NCI-H774 (cell line): Measurements from ENCODE around the gene DVL3.

ENCODE experiments used
- DNase-seq: peaks from one replicate; lab custom pipeline; 2025; lab: John Stamatoyannopoulos, UW

The DVL3 gene

GRCh38 chr3:184176377-184177330 lies 21.5 kb downstream of the DVL3 start:
- no peak for DNase-seq

DNA sequence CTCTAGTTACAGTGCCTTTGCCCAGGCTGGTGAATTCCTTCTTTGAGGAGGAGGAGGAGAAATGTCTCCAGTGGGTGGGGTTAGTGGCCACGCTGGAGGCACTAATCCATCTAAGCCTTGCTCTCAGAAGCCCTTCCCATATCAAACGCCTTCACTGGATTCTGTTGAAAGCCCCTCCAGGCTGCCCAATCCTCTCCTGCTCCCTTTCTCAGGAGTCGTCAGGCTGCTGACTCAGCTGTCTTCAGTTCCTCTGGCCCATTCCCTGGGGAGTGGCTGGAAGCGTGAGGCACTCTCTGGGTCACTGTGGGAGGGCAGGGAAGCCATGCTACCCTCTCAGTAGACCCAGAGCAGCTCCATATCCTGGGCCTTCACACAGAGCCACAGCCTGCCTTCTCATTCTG lies 22.2 kb downstream of the DVL3 start:
- DNase-seq, result no peak

DNA sequence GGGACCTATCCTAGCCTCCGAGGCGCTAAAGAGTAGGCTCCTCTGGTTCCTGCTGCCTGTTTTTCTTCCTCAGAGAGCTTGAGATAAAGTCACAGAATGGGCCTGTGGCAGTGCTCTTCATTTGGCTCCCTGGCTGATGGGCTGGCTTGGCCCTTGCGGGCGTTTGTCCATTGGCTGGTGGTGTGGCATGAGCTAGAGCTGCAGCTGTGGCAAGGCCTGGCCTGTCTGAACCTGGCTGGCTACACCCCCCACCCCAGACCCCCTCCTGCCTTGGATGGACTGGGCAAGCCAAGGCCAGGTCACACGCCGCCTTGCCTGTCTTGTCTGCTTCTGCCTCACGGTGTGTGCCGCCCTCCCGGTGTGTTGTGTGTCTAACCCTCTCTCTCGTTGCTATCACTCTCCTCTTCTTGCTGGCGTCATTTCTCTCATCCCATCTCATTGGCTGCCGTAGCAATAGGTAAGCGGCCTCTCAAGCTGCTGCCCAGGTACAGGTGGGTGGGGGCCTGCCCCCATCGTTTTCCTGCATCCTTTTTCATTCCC lies 22.7 kb downstream of the DVL3 start:
- DNase-seq, result no peak

DNA sequence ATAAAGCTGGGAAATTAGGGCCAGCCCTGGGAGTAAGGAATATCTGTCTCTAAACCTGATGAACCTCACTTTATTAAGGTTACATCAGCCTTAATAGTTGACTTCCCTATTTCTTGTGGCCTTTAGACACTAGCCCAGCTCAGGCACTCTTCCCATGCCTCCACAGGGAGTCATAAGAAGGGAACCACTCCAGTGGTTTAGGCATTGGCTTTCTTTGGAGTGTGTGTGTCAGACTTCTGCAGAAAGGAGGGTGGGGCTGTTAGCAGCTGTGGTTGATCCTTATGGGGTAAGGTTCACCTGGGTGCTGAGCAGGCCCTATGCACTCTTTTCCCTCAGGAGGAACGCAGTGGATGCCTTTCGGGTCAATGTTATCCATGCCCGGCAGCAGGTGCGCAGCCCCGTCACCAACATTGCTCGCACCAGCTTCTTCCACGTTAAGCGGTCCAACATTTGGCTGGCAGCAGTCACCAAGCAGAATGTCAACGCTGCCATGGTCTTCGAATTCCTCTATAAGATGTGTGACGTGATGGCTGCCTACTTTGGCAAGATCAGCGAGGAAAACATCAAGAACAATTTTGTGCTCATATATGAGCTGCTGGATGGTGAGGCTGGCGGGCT lies 23.5 kb downstream of the DVL3 start:
- DNase-seq, result no peak

DNA sequence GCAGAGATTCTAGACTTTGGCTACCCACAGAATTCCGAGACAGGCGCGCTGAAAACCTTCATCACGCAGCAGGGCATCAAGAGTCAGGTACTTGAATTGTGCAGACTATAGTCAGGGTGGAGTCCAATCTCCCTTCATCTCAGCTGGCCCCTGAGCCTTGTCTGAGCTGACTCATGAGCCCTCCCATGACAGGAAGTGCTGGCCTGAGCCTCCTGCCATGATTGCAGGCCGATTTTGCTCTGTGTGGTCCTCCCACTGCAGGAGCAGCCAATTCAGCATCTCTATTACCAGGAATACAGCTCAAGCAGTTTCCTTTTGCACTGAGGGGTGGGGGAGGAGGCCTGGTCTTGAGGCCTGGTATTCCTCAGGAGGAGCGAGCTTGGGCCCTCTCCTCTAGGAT lies 25.0 kb downstream of the DVL3 start:
- no peak for DNase-seq

DNA sequence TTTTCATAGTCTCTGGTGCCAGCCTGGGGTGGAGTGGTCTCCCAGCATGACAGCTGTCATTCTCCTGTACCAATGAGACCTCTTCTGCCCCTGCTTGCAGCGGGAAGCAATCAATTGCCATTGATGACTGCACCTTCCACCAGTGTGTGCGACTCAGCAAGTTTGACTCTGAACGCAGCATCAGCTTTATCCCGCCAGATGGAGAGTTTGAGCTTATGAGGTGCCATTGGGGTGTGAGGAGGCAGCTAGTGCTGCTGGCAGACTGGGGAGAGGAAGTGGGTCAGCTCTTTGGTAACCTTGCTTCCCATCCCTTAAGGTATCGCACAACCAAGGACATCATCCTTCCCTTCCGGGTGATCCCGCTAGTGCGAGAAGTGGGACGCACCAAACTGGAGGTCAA lies 26.4 kb downstream of the DVL3 start:
- DNase-seq, result no peak

- DNase-seq, result no peak
Measured at GRCh38 chr3:184183679-184184078, 28.5 kb downstream of the DVL3 start.

GRCh38 chr3:184184546-184185230 lies 29.5 kb downstream of the DVL3 start:
- DNase-seq, result no peak

- DNase-seq, result peak; percentile 100
Measured at GRCh38 chr3:184185461-184186183, 30.4 kb downstream of the DVL3 start.

GRCh38 chr3:184186184-184186901 lies 31.2 kb downstream of the DVL3 start, which contains the start of gene ABCF3:
ABCF3 (plus strand) TSS chr3:184186199; CDS start chr3:184186208, 9 bp downstream.
- no peak for DNase-seq

DNA sequence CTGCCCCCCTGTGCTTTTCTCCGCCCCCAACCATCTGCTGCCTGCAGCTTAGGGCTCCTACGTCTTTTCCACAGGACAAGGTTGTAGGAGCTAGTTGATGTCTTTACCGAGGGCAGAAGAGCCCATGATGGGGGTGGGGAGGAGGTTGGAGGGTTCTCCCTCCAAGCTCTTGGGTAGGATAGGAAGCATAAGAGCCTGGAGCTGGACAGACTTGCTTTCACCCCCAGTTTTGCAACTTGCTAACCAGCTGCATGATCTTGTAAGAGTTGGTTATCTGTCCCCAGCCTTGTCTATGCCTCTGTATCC lies 31.7 kb downstream of the DVL3 start:
- no peak for DNase-seq

DNA sequence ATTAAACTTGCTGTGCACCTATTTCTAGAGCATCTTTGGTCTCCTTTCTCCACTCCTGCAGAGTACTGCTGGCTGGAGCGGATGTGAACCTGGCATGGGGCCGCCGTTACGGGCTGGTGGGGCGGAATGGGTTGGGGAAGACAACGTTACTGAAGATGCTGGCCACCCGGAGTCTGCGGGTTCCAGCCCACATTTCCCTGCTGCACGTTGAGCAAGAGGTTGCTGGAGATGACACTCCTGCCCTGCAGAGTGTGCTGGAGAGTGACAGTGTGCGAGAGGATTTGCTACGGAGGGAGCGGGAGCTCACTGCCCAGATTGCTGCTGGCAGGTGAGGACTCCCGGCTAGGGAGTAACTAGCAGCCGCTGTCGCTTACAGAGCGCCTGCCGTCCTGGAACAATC lies 32.9 kb downstream of the DVL3 start:
- DNase-seq, result no peak

GRCh38 chr3:184189421-184189820 lies 34.2 kb downstream of the DVL3 start:
- DNase-seq, result no peak

GRCh38 chr3:184192889-184193288 lies 37.7 kb downstream of the DVL3 start:
- DNase-seq, result no peak

DNA sequence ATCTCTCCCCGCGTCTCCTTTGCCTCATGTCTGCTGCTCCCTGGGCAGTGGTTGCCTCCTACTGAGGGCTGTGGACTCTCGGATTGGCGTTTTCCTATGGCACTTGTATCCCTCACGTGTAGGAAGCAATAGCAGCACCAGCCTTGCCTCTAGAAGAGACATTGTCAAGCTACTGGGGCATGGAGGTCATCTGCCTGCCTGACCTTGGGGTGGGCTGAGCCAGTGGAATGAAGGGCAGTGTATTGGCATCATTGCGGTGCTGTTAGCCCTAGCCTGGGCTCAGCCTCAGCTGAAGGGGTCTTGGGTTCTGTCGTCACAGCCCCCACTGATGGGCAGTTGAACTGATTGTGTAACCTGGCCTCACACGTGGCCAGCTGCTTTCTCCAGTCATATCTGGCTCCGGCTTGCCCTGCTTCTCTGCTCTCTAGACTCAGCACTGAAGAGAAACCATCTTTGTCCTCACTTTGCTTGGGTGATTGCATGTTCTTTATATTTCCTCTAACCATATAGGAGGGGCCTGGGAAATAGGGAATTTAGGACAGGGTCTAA lies 38.9 kb downstream of the DVL3 start:
- DNase-seq, result no peak

DNA sequence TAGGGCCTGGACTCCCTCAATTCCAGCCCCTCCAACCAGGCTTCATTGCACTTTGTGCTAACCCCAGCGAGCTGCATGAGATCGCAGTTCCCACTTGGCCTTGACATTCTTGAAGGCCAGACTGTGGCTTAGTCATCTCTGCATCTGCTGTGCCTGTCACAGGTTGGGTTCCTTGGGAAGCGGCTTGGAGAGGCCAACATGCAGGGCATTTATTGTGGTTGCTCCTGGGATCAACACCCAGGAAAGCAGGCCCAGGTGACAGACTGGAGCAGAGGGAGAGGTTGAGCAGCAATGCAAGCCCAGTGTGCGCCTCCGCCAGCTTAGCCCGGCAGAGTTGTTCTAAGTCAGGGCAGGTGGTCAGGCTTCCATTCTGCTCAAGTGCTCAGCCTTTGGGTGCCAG lies 41.4 kb downstream of the DVL3 start:
- DNase-seq, result peak; percentile 41

- no peak for DNase-seq
Measured at GRCh38 chr3:184198509-184198908, 43.3 kb downstream of the DVL3 start.

DNA sequence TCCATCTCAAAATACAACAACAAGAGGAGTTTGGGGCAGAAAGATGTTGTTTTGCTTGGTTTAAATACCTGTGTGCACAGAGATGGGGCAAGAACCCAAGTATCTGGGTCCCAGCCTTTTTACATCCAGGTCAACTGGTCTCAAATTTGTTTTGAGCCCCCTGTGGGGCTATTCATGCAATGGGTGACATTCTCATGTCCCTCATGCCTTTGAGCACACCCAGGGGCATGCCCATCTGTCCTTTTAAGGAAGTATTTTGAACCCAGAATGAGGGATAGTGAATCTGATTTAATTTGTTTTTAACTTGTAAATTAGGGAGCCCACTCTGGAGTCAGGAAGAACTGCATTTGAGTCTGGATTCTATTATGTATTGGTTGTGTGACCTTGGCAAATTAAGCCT lies 45.6 kb downstream of the DVL3 start:
- no peak for DNase-seq

DNA sequence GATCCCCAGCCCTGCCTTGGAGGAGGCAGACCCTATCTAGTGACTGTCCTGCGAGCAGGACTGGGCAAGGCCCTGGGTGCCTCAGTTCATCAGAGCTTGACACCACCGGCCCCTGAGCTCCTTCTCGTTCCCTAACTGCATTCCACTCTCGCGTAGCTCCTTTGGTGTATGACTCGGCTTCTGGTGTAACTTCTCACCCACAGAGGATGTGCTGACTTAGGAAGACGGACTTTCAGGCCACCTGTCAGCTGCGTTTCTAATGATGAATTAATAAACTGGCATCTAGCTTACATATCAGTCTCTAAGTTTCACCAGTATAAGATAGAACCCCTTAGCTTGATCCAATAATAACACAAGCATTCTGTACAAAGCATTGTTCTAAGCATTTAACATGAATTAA lies 48.3 kb downstream of the DVL3 start:
- no peak for DNase-seq

DNA sequence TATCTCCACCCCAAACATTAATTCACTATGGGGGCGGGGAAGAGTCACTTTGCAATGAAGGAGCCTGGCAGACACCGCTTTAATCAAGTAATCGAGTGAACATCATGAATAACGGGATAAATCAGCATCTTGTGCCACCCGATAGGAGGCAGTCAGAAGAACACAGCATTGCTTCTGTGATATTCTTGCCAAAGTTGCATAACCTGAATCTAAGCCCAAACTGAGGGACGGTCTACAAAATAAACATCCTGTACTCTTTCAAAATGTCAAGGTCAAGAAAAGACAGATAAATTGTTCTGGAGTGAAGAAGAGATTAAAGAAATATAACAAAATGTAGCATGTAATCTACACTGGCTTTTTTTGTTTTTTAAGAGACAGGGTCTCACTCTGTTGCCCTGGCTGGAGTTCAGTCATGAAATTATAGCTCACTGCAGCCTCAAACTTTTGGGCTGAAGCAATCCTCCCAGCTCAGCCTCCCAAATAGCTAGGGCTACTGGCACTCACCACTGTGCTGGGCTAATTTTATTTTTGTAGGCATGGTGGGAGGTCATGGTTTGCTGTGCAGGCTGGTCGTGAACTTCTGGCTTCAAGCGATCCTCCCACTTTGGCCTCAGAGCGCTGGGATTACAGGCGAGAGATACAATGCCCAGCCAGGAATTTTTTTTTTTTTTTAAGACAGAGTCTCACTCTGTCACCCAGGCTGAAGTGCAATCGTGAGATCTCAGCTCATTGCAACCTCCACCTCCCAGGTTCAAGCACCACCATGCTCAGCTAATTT lies 54.2 kb downstream of the DVL3 start:
- DNase-seq, result no peak
